HG03139 (cell line): Measurements from ENCODE around the gene AKAP17A.
"Not testable (repeated sequence)": the region's sequence is repeated elsewhere in the genome, so short reads cannot be mapped to it uniquely, and the experiment has no call there.

Experiments used
- ATAC-seq: cut with Tn5 transposase; IDR thresholded peaks from one replicate; pipeline ENCODE4 v1.9.1; 2021; ENCODE audit not compliant: unreplicated experiment

The AKAP17A gene, protein sequence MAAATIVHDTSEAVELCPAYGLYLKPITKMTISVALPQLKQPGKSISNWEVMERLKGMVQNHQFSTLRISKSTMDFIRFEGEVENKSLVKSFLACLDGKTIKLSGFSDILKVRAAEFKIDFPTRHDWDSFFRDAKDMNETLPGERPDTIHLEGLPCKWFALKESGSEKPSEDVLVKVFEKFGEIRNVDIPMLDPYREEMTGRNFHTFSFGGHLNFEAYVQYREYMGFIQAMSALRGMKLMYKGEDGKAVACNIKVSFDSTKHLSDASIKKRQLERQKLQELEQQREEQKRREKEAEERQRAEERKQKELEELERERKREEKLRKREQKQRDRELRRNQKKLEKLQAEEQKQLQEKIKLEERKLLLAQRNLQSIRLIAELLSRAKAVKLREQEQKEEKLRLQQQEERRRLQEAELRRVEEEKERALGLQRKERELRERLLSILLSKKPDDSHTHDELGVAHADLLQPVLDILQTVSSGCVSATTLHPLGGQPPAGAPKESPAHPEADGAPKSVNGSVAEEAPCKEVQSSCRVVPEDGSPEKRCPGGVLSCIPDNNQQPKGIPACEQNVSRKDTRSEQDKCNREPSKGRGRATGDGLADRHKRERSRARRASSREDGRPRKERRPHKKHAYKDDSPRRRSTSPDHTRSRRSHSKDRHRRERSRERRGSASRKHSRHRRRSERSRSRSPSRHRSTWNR

DNA sequence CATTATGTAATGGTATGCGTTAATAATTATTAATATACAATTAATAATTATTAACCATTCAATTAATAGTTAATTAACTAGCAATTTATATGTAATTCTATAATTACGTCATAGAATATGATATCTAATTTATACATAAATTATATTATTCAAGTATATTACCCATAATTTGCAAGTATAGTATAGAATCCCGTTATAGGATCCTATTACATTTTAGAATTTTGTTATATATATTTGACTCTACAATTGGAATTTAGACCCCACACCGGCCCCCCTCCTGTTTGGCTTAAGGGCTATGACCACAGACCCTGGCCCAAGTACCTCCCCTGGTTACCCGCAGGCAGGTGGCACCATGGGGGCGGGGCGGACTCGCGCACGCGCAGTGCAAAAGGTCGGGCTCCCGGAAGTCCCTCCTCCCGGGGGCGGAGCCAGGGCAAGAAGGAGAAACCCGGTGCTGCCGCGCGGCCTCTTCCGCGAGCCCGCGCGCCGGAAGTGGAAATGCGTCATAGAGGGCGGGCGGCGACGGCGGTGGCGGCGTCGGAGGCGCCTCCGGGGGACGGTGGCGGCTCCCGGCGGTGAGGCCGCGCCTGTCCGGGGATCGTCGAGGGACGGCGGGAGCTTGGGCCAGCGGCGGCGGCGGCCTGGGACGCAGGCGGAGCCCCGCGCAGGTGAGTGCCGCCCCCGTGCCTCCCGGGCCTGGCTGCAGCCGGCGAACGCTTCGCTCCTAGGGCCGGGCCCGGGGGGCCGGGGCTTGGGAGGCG, at the start of gene AKAP17A:
Gene AKAP17A, plus strand, starts transcription at position 503 of the 761 bp plus-strand sequence. CDS start 1,859 bp downstream, outside the sequence.
- peak; percentile 79 for ATAC-seq

DNA sequence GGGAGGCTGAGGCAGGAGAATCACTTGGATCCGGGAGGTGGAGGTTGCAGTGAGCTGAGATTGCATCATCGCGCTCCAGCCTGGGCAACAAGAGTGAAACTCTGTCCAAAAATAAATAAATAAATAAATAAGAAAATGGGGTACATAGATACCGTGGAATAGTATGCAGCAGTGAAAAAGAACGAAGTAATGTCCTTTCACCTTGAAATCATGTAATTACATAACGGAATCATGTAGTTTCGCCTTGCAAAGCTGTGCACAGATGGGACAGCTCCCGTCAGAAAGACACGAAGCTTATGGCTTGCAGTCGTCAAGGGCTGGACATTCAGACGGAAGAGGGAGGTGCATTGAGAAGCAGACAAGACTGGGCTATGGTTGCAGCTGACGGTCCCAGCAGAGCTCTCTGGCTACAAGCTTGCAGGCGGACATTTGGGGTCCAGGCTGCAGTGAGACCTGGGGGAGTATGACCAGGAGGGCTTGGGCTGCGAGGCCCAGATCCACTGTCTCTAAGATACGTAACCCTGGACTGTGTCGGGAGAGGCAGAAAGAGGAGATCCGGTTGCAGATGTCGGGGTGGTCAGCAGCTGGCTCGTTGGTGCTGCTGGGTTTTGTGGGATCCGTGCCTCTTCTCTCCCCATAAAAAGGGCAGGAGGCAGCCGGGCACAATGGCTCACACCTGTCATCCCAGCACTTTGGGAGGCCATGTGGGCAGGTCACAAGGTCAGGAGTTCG, 48.2 kb upstream of the AKAP17A start:
- ATAC-seq = no peak

DNA sequence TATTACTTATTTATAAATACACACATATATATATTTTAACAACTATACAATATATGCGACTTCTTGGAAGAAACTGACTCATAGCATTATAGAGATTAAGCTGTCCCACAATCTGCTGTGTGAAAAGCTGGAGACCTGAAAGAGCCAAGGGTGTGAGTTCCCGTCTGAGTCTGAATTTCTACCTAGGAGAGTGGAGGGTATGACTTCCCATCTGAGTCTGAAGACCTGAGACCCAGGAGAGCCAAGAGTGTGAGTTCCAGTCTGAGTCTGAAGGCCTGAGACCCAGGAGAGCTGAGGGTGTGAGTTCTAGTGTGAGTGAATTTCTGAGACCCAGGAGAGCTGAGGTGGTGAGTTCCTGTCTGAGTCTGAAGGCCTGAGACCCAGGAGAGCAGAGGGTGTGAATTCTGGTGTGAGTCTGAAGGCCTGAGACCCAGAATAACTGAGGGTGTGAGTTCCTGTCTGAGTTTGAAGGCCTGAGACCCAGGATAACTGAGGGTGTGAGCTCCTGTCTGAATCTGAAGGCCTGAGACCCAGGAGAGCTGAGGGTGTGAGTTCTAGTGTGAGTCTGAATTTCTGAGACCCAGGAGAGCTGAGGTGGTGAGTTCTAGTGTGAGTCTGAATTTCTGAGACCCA, 45.5 kb upstream of the AKAP17A start:
- no peak for ATAC-seq

DNA sequence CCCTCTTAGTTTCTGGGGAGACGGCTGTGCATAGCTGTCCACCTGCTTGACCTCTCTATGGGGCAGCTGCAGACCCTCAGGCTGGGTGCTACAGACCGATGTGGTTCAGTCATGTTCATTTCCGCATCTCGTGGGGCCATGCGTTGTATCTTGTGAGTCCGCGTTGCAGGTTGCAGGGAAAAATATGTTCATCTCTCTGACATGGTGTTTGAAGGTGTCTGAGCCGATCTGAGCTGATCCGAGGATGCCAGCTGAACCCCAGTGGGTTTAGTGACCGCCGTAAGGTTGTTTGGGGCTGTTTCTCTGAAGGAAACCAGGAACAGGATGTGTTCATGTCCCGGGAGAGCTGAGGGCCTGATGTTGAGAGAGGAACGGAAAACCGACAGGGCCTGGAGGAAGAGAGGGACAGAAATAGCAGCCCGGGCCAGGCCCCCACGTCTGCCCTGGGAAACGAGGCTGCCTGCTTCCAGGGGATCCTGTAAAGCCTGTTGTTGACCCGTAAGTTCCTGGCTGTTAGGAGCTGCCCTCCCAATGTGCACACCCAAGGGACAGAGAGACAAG, 44.6 kb upstream of the AKAP17A start:
- ATAC-seq = no peak

DNA sequence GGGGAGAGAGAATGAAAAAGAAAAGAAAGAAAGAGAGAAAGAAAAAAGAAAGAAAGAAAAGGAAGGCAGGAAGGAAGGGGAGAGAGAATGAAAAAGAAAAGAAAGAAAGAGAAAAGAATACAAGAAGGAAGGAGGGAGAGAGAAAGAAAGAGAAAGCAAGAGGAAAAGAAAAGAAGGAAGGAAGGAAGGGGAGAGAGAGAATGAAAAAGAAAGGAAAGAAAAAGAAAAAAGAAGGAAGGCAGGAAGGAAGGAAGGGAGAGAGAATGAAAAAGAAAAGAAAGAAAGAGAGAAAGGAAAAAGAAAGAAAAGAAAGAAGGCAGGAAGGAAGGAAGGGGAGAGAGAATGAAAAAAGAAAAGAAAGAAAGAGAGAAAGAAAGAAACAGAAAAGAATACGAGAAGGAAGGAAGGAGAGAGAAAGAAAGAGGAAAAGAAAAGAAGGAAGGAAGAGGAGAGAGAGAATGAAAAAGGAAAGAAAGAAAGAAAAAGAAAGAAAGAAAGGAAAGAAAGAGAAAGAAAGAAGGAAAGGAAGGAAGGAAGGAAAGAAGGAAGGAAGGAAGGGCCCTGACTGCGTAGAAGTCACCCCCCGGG, 39.4 kb upstream of the AKAP17A start:
- ATAC-seq = no peak

DNA sequence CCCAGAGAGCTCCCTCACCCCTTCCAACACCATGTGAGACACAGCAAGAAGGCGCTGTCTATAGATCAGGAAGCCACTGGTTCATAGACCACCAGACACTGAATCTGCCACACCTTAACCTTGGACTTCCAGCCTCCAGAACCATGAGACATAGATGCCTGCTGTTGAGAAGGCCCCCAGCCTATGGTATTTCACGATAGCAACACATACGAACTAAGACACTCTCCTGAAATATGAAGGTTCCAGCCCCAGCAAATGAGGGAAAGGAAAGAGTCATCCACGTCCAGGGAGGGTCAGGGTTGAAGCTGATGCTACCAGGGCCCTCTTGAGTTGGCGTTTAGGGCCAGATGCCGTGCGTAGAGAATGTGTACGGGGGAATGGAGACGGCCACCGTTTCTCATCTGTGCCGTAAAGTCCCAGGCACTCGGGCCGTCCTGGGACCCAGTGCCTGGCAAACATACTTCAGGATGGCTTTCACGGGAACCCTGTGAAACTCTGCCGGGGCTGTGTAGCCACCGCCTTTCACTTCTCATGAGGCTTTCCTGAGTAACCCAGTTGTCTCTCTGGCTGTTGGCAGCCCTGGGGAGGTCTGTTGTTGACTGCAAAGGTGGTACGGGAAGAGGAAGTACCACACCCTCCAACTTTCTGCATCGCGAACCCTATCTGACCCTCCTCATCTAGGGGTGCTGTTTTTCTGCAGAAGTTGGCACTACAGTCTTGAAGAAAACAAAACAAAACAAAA, 36.8 kb upstream of the AKAP17A start:
- ATAC-seq = no peak

DNA sequence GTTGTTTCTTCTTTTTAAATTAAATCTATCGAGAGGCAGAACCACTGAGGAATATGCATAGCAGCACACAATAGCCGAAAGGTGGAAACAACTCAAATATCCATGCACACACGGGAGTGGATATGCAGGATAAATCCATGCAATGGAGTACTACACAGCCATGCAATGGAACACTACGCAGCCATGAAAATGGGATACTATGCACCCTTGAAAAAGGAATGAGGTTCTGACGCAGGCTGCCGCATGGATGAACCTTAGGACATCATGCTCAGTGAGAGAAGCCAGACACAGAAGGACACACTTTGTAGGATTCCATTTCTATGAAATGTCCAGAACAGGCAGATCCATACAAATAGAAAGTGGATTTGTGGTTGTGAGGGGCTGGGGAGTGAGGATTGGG, 36.0 kb upstream of the AKAP17A start:
- ATAC-seq = no peak

DNA sequence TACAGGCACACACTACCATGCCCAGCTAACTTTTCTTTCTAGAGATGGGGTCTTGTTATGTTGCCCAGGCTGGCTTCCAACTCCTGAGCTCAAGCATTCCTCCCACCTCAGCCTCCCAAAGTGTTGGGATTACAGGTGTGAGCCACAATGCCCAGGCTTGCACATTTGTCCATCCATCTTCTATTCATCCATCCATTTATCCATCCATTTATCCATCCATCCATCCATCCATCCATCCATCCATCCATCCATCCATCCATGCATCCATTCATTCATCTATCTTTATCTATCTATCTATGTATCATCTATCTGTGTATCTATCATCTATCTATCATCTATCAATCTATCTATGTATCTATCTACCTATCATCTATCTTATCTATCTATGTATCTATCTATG, 34.0 kb upstream of the AKAP17A start:
- ATAC-seq = not testable (repeated sequence)

DNA sequence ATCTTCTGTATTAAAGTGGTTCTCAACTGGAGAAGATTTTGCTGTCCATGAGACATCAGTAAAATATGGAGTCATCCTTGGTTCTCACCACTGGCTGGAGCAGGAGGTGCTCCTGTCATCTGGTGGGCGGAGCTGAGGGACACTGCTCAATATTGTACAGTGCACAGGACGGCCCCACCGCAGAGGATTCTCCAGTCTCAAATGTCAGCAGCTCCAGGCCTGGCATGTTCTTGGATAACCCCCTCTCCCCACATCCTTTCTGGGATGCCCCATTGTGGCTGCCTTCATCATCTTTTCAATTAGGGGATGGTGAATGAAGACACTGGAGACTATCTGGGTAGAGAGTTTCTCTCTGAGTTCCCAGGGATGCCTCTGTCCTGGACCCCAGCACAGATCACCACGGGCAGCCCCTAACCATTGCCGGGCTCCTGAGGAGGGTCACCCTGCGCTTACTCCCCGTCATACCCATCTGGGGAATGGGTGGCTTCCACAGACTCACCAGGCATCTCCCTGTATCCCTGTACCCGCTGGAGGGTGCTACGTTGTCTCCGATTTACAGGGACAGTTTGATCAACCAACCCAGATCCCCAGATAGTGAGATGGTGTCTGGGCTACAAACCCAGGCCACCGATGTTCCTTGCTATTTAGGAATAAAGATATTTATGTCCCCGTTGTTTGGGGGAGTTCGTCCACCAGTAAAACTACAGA, 32.5 kb upstream of the AKAP17A start:
- ATAC-seq = no peak

DNA sequence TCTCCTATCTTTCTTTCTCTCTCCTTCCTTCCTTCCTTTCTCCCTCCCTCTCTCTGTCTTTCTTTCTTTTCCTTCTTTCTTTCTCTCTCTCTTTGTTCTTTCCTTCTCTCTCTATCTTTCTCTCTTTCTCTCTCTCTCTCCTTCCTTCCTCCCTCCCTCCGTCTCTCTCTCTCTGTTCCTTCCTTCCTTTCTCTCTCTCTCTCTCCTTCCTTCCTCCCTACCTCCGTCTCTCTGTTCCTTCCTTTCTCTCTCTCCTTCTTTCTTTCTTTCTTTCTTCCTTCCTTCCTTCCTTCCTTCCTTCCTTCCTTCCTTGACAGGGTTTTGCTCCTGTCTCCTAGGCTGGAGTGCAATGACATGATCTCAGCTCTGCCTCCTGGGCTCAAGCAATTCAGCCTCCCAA, 30.2 kb upstream of the AKAP17A start:
- no peak for ATAC-seq

DNA sequence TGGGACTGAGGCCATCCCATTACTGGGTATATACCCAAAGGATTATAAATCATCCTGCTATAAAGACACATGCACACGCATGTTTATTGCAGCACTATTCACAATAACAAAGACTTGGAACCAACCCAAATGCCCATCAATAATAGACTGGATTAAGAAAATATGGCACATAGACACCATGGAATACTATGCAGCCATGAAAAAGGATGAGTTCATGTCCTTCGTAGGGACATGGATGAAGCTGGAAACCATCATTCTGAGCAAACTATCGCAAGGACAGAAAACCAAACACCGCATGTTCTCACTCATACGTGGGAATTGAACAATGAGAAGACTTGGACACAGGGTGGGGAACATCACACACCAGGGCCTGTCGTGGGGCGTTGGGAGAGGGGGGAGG, 27.3 kb upstream of the AKAP17A start:
- ATAC-seq = not testable (repeated sequence)

DNA sequence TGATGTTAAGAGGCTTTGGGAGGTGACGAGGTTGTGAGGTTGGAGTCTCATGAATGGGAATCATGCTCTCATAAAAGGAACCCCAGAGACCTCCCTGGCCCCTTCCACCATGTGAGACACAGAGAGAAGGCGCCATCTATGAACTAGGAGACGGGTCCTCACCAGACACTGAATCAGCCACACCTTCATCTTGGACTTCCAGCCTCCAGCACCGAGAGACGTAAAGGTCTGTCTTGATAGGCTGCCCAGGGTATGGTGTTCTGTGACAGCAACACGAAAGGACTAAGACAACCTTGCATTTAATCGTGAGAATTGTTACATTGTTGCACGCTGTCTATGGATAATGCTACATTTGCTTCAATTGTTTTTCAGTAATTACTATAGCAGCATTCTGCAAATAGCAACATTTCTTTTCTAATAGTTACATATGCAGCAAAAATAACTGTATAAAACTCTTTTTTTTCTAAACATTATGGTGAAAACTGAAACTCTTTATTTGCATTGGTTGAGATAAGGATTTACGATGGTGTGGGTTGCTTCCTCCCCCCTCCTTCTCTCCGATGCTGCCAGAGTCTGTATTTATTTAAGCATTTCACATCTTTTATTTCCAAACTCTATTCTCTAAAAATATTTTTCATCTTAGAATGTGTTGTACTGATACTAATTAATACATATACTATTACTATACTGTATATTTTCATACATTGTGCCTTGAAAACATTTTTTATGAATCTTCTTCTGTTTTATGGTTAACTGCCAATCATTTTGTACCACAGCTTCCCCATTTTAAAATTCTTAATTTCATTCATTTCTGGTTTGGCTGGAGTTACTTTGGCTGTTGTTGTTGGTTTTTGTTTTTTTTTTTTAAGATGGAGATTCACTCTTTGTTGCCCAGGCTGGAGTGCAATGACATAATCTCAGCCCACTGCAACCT, 26.4 kb upstream of the AKAP17A start:
- no peak for ATAC-seq

DNA sequence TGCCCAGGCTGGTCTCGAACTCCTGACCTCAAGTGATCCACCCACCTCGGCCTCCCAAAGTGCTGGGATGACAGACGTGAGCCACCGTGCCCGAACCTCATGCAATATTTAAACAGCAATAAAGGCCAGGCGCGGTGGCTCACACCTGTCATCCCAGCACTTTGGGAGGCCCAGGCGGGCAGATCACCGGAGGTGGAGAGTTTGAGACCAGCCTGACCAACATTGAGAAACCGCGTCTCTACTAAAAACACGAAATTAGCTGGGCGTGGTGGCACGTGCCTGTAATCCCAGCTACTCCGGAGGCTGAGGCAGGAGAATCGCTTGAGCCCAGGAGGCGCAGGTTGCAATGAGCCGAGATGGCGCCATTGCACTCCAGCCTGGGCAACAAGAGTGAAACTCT, 17.2 kb upstream of the AKAP17A start:
- ATAC-seq = not testable (repeated sequence)

DNA sequence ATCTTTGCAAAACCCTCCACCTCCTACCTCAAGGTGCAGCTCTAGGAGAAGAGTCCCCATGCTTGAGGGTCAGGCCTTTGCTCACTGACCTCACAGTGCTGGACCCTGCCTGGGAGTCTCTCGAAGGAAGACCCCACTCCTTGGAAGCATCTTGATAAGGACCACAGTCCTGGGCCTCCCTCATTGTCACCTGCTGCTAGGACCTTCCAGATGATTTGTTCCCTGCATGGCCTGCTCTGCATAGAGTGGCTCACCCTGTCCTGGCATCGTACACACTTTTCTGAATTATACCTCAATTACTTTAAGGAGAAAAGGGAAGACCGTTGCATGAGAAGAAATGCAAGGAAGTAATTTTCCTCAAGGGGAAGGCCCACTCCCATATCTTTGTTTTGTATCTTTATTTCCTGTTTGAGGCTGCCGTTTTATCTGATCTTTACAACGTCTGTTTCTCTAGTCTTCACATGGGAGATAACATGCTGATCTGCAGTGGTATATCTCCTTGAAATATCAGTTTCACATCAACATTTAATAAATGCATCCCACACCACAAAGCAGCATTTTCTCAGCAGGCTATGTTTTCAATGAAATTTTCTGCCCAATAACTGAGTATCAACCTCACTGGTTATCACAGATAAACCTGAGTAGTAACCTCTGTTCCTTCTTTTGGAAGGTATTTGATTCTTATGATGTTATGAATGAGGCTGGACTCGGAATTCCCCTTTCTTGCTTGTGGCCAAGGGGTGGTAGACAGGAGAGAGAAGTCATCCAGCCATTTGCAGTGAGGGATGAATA, 15.0 kb upstream of the AKAP17A start:
- ATAC-seq = no peak

DNA sequence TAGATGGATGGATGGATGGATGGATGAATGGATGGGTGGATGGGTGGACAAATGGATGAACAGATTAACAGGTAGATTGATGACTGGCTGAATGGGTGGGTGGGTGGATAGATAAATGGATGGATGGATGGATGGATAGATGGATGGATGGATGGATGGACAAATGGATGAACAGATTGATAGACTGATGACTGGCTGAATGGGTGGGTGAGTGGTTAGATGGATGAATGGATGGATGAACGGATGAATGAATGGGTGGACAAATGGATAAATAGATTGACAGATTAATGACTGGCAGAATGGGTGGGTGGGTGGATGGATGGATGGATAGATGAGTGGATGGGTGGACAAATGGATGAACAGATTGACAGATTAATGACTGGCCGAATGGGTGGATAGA, 13.6 kb upstream of the AKAP17A start:
- no peak for ATAC-seq

DNA sequence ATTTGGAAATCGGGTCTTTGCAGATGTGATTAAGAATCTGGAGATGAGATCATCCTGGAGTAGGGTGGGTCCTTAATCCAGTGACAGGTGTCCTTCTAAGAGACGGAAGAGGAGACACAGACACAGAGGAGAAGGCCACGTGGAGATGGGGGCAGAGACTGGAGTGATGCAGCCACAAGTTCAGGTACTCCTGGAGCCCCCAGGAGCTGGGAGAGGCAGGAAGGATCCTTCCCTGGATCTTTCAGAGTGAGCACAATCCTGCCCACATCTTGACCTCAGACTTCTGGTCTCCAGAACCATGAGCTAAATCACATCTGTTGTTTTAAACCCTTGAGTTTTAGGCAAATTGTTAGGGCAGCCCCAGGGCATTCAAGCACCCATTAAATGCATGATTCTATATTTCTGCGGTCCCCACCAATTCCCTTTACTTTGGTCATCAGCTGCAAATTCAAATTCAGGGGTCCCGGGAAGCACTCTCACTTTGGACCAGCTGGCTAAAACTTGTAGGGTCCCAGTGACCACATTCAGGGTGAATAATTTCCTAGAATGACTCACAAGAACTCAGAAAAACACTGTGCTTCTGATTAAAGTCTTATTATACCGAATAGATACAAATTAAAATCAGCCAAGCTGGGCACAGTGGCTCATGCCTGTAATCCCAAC, 12.8 kb upstream of the AKAP17A start:
- no peak for ATAC-seq
